Esophagus muscularis mucosa (tissue), 4 donors: Measurements from ENCODE around the gene NQO1. TPM values are rescaled to one million over a fixed set of nuclear protein-coding genes. Genes with fewer than 3 reads are reported as not detected.
"Not testable (repeated sequence)": the region's sequence is repeated elsewhere in the genome, so short reads cannot be mapped to it uniquely, and the experiment has no call there.

ENCODE experiments used
- DNase-seq: peaks from one replicate; pipeline ENCODE4 v3.0.0-alpha.2; 2017; ENCODE audit errors: extremely low spot score
- H3K27ac ChIP-seq, 4 donors: fragments of 200-600 bp; sonication (generic); replicated peaks in 1 of 4; 1 replicate in 3 of 4; 2 replicates in 1 of 4; pipeline ENCODE4 v1.5.1; 2016 to 2019; ENCODE audit warnings: mild to moderate bottlenecking in 1 of 4
- H3K27me3 ChIP-seq, 4 donors: fragments of 200-600 bp; sonication (generic); one replicate each; pipeline versions ENCODE4 v1.5.1 to v1.6.0; 2016 to 2019
- H3K36me3 ChIP-seq, 4 donors: fragments of 200-600 bp; sonication (generic); one replicate each; pipeline ENCODE4 v1.5.1; 2016 to 2019
- H3K4me1 ChIP-seq, 4 donors: fragments of 200-600 bp; sonication (generic); one replicate each; pipeline ENCODE4 v1.5.1; 2016 to 2019
- H3K4me3 ChIP-seq, 4 donors: fragments of 200-600 bp; sonication (generic); 1 replicate in 2 of 4; 2 replicates in 2 of 4; pipeline ENCODE4 v1.5.1; 2016 to 2019; ENCODE audit warnings: mild to moderate bottlenecking in 4 of 4, moderate library complexity in 1 of 4
- H3K9me3 ChIP-seq, 4 donors: fragments of 200-600 bp; sonication (generic); 1 replicate in 3 of 4; 2 replicates in 1 of 4; pipeline ENCODE4 v1.5.1; 2016 to 2019
- EP300 ChIP-seq: sonication (generic); formaldehyde crosslinking; IDR thresholded peaks from one replicate; pipeline ENCODE4 v1.6.1; 2017; ENCODE audit warnings: antibody characterized with exemption
- POLR2A ChIP-seq: fragments of 450-650 bp; IDR thresholded peaks from one replicate; pipeline ENCODE4 v1.6.1; 2017; ENCODE audit warnings: antibody characterized with exemption, moderate library complexity, mild to moderate bottlenecking, low read depth
- POLR2AphosphoS5 ChIP-seq, 2 donors: sonication (generic); formaldehyde crosslinking; IDR thresholded peaks; one replicate each; pipeline ENCODE4 v1.6.1; 2017; ENCODE audit warnings: antibody characterized with exemption in 2 of 2
- WGBS: methylation state at CpG from one replicate; pipeline ENCODE4 v1.1.5; 2018; 5-methylcytosine and 5-hydroxymethylcytosine counted together
- intact Hi-C: fragments of 100-400 bp; cut with DNase I; formaldehyde crosslinking; loops from one replicate; pipeline ENCODE4 v1.15.1; 2023
- total RNA-seq, 4 donors: library from RNA; depleted of rRNA; stranded (reverse); fragments of >200 nt; gene quantifications; one replicate each; pipeline versions ENCODE4 v1.1.0 to v1.2.1, GENCODE V29; 2016
- TF ChIP-seq, protein P1 (sequence below), 3 experiments: fragments of 200-600 bp in 2 of 3; fragments of 450-650 bp in 1 of 3; sonication (generic) in 2 of 3; IDR thresholded peaks; one replicate each; pipeline ENCODE4 v1.5.1; 2017 to 2019; ENCODE audit warnings: antibody characterized with exemption in 3 of 3, mild to moderate bottlenecking in 2 of 3, moderate library complexity in 1 of 3

NQO1 gene
- total RNA-seq, 4 donors from 2014 or later: 54.5 to 114 (median 96.3) TPM

DNA sequence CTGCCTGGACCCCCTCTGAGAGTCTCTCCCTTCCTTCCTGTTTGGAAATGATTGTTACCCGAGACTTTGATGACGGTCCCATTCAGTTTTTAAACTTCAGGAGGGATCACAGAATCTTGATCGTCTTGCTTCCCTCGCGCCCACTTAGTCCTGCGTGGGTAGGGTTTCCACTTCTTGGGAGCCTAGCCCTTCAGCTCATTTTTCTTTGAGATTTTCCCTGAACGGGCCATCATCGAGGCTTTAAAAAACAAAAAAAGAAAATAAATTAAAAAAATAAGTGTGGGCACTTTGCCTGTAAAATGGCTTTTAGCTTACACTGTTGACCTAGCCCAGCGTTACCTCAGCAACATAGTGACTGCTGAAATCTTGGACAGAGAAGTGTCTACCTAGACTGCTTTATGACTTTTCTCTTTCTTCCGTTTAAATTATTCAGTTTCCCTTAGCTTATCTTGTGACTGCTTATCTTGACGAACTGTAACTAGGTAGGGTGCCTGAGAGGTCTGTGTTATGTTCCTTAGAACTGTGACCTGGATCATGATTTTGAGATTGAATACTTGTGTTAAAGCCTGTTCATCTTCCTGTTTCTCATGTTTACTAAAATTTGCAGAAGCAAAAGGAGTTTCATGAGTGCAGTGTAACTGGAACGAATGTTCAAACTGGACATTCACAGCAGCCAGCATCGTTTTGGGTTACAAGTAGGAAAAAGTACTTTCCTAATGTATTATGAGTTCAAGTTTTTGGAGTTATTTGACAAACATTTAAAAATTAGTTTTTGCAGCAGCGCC lies 36.6 kb upstream of the NQO1 start:
- TF ChIP-seq POLR2AphosphoS5 (IDR thresholded peaks at IDR 0.05): no peak
- TF ChIP-seq EP300: no peak
- H3K27ac ChIP-seq: peak overlapping the region; percentile 84 to 91 (median 90)
- intact Hi-C loops: no loop called here
- H3K4me3 ChIP-seq: peak overlapping the region; percentile 76 to 98 (median 90)
- 8% methylated on average over 13 of the region's 14 CpGs for WGBS
- H3K4me1 ChIP-seq: peaks cover 0 to 21% (median 18%) of the 10 kb centered on the region in 4 donors
- no peak for DNase-seq
- no peaks in the 10 kb centered on the region for H3K27me3 ChIP-seq
- no peaks in the 10 kb centered on the region for H3K36me3 ChIP-seq
- no peaks in the 10 kb centered on the region for H3K9me3 ChIP-seq

DNA sequence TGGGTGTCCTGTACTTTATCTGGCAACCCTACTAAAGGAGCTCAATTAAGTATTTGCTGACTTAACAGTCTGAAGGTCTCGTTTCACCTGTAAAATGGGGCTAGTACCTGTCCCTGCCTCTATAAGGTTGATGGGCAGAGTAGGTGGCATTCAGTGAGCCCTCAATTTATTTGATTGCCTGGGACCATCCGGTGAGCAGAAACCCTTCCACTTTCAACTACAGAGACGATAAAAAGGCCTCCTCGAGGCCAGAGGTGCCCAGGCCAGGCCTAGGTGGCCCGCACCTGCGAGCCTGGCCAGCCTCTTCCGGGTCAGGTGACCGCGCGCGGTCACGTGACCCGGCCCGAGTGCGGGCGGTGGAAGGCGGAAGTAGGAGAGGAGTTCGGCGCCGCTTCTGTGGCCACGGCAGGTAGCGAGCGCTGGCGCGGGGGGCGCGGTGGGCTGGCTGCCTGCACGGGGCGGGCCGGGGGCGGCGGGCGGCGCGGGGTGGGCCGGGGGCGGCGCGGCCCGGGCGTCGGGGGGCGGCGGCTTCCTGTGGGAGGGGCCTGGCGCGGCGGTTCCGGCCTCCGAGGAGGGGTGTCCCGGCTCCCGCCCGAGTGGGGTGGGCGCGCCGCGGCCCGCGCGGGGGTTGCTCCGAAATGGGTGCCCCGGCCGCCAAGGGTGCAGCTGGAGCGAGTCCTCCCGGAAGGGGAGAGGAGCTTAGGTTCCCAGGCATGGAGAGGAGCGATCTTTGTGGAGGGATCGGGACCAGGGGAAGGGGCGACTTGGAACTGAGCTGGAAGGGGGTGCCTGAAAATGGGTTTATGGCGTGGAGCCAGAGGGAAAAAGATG lies 35.8 kb upstream of the NQO1 start, which contains the start of gene WWP2:
Gene WWP2, plus strand, starts transcription at position 350 of the 831 bp plus-strand sequence. CDS start 24,679 bp downstream, outside the sequence.
- DNase-seq: peak; percentile 93
- intact Hi-C loops: no loop called here
- 2% methylated on average over 10 of the region's 68 CpGs for WGBS
- no peaks in the 10 kb centered on the region for H3K9me3 ChIP-seq
- H3K36me3 ChIP-seq: no peaks in the 10 kb centered on the region
- TF ChIP-seq, protein P1, sequence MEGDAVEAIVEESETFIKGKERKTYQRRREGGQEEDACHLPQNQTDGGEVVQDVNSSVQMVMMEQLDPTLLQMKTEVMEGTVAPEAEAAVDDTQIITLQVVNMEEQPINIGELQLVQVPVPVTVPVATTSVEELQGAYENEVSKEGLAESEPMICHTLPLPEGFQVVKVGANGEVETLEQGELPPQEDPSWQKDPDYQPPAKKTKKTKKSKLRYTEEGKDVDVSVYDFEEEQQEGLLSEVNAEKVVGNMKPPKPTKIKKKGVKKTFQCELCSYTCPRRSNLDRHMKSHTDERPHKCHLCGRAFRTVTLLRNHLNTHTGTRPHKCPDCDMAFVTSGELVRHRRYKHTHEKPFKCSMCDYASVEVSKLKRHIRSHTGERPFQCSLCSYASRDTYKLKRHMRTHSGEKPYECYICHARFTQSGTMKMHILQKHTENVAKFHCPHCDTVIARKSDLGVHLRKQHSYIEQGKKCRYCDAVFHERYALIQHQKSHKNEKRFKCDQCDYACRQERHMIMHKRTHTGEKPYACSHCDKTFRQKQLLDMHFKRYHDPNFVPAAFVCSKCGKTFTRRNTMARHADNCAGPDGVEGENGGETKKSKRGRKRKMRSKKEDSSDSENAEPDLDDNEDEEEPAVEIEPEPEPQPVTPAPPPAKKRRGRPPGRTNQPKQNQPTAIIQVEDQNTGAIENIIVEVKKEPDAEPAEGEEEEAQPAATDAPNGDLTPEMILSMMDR (IDR thresholded peaks at IDR 0.05): peak in 1 of 3 experiments; percentile 12
- TF ChIP-seq EP300 (peak; percentile 14), POLR2AphosphoS5 (IDR thresholded peaks at IDR 0.05) (peak in 1 of 2 donors; percentile 82), POLR2A (peak; percentile 39)
- H3K4me1 ChIP-seq: peaks cover 0 to 21% (median 18%) of the 10 kb centered on the region in 4 donors
- H3K27ac ChIP-seq: peak within 1 kb of the TSS; percentile 84 to 91 (median 90)
- no peaks in the 10 kb centered on the region for H3K27me3 ChIP-seq
- H3K4me3 ChIP-seq: peak within 1 kb of the TSS; percentile 76 to 98 (median 90)

GRCh38 chr16:69757375-69757774 lies 31.0 kb upstream of the NQO1 start:
- not testable (repeated sequence) for H3K27me3 ChIP-seq, H3K36me3 ChIP-seq, H3K9me3 ChIP-seq, H3K4me3 ChIP-seq, DNase-seq, H3K27ac ChIP-seq
- intact Hi-C loops: loop anchor here (10.0 kb wide), 1 partner anchor 193 kb away; the partner anchor contains the start of gene NFAT5
- H3K4me1 ChIP-seq: peaks cover 18 to 31% (median 26%) of the 10 kb centered on the region in 4 donors
- WGBS: 85% methylated on average over 13 of the region's 13 CpGs

DNA sequence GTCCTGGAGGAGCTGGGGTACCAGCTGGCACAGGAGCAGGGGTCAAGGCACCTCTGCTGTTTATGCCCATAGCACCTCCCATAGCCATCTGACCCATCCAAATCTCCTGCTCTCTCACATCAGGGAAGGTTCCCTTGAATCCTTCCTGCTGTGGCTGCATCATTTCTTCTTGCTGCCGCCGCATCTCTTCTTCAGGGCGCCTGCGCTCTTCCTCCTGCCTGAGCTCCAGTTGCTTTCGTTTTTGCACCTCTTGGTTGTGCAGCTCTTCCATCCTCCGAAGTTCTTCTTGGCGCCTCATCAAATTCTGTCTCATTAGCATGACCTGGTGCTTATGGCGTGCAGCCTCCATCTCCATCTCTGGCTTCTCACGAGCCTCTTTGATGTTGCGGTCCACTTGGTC lies 30.3 kb upstream of the NQO1 start:
- Histone ChIP-seq H3K4me1 (peaks cover 18 to 34% (median 25%) of the 10 kb centered on the region in 4 donors), H3K27me3 (no peaks in the 10 kb centered on the region), H3K27ac (no peak overlapping the region), H3K4me3 (no peak overlapping the region), H3K9me3 (no peaks in the 10 kb centered on the region), H3K36me3 (peaks cover 3 to 8% (median 5%) of the 10 kb centered on the region in 4 donors)
- TF ChIP-seq, protein P1 (IDR thresholded peaks at IDR 0.05): no peak
- TF ChIP-seq EP300 (no peak), POLR2AphosphoS5 (IDR thresholded peaks at IDR 0.05) (no peak), POLR2A (no peak)
- DNase-seq: no peak
- WGBS: 90% methylated on average over 10 of the region's 10 CpGs
- intact Hi-C loops: loop anchor here (10.0 kb wide), 1 partner anchor 192 kb away; the partner anchor contains the start of gene NFAT5

GRCh38 chr16:69754469-69755310 lies 28.3 kb upstream of the NQO1 start, which contains the start of gene NOB1:
Gene NOB1, minus strand, starts transcription at chr16:69754926. Its CDS starts 16 bp downstream, at chr16:69754910.
- intact Hi-C loops: loop anchor here (1.0 to 10.0 kb wide), 3 partner anchors 45 to 358 kb away; partner anchors contain the start of gene NFAT5
- H3K36me3 ChIP-seq: peaks cover 17 to 28% (median 24%) of the 10 kb centered on the region in 4 donors
- H3K4me1 ChIP-seq: peaks cover 18 to 31% (median 22%) of the 10 kb centered on the region in 4 donors
- H3K9me3 ChIP-seq: no peaks in the 10 kb centered on the region
- peak within 1 kb of the TSS; percentile 81 to 90 (median 82) for H3K4me3 ChIP-seq
- peak; percentile 98 for DNase-seq
- peak within 1 kb of the TSS; percentile 72 to 84 (median 75) for H3K27ac ChIP-seq
- TF ChIP-seq POLR2A (peak; percentile 31), EP300 (no peak), POLR2AphosphoS5 (IDR thresholded peaks at IDR 0.05) (peak; percentile 89 to 91)
- TF ChIP-seq, protein P1 (IDR thresholded peaks at IDR 0.05): peak in 2 of 3 experiments; percentile 99 to 100
- no peaks in the 10 kb centered on the region for H3K27me3 ChIP-seq
- 2% methylated on average over 21 of the region's 58 CpGs for WGBS
